SU-DHL-6 (cell line): ENCODE results near the gene COPE.

Source experiments
- H2AFZ ChIP-seq: fragments of 200-600 bp; sonication (generic); 2 replicates; pipeline ENCODE4 v1.6.1; 2014; ENCODE audit warnings: low read depth, mild to moderate bottlenecking, moderate library complexity, mixed read lengths, antibody characterized with exemption, low read length; ENCODE audit not compliant: severe bottlenecking
- H3F3A ChIP-seq: fragments of 200-600 bp; shearing (Covaris generic); 2 replicates; pipeline ENCODE4 v1.6.0; 2016; ENCODE audit warnings: antibody characterized with exemption, mild to moderate bottlenecking; ENCODE audit not compliant: insufficient read depth
- H3K27ac ChIP-seq: fragments of 200-600 bp; sonication (generic); 2 replicates; pipeline ENCODE4 v1.5.1; 2016; ENCODE audit warnings: low read depth, mild to moderate bottlenecking, low read length, moderate library complexity, mixed read lengths
- H3K27me3 ChIP-seq: fragments of 200-600 bp; sonication (generic), shearing (Covaris generic); 2 replicates; pipeline ENCODE4 v1.6.0; 2014; ENCODE audit warnings: mild to moderate bottlenecking, low read length
- H3K36me3 ChIP-seq: fragments of 200-600 bp; sonication (generic); 2 replicates; pipeline ENCODE4 v1.6.1; 2014; ENCODE audit warnings: mild to moderate bottlenecking, low read length, mixed read lengths
- H3K4me2 ChIP-seq: fragments of 300-600, 200-600 bp; shearing (Covaris generic), sonication (generic); 2 replicates; pipeline ENCODE4 v1.6.0; 2014; ENCODE audit warnings: low read length, low read depth, mild to moderate bottlenecking; ENCODE audit not compliant: poor library complexity, severe bottlenecking
- H3K4me3 ChIP-seq: fragments of 200-600 bp; sonication (generic); 2 replicates; pipeline ENCODE4 v1.5.1; 2014; ENCODE audit warnings: antibody characterized with exemption, low read length, mild to moderate bottlenecking, mixed read lengths; ENCODE audit not compliant: insufficient read depth, poor library complexity, severe bottlenecking
- H3K79me2 ChIP-seq: fragments of 200-600 bp; sonication (generic); 2 replicates; pipeline ENCODE4 v1.6.1; 2014; ENCODE audit warnings: mild to moderate bottlenecking, low read length, moderate library complexity; ENCODE audit not compliant: insufficient read depth
- H3K9ac ChIP-seq: fragments of 200-600 bp; sonication (generic); 2 replicates; pipeline ENCODE4 v1.7.0; 2014; ENCODE audit warnings: mild to moderate bottlenecking, low read length
- H3K9me2 ChIP-seq: fragments of 200-600 bp; sonication (generic); replicated peaks from 2 replicates; pipeline ENCODE4 v1.6.1; 2014; ENCODE audit warnings: low read length; ENCODE audit not compliant: insufficient read depth
- H3K9me3 ChIP-seq: fragments of 200-600 bp; sonication (generic); 2 replicates; pipeline ENCODE4 v1.6.1; 2014; ENCODE audit warnings: low read length, mixed read lengths; ENCODE audit not compliant: insufficient read depth
- H4K20me1 ChIP-seq: fragments of 200-600 bp; sonication (generic); 2 replicates; pipeline ENCODE4 v1.6.1; 2014; ENCODE audit warnings: low read depth, mild to moderate bottlenecking, antibody characterized with exemption, low read length, moderate library complexity, mixed read lengths
- EZH2phosphoT487 ChIP-seq: fragments of 200-600 bp; sonication (generic), shearing (Covaris generic); conservative IDR thresholded peaks from 2 replicates; pipeline ENCODE4 v1.6.1; 2018; ENCODE audit warnings: mild to moderate bottlenecking, antibody characterized with exemption, low read length, moderate library complexity, mixed read lengths
- TF ChIP-seq, protein P1 (sequence below): fragments of 200-600 bp; sonication (generic); IDR thresholded peaks from one replicate; pipeline ENCODE4 v1.5.1; 2017; ENCODE audit warnings: antibody characterized with exemption, mild to moderate bottlenecking, low read length, moderate library complexity; ENCODE audit not compliant: insufficient read depth, poor library complexity, severe bottlenecking

COPE gene

DNA sequence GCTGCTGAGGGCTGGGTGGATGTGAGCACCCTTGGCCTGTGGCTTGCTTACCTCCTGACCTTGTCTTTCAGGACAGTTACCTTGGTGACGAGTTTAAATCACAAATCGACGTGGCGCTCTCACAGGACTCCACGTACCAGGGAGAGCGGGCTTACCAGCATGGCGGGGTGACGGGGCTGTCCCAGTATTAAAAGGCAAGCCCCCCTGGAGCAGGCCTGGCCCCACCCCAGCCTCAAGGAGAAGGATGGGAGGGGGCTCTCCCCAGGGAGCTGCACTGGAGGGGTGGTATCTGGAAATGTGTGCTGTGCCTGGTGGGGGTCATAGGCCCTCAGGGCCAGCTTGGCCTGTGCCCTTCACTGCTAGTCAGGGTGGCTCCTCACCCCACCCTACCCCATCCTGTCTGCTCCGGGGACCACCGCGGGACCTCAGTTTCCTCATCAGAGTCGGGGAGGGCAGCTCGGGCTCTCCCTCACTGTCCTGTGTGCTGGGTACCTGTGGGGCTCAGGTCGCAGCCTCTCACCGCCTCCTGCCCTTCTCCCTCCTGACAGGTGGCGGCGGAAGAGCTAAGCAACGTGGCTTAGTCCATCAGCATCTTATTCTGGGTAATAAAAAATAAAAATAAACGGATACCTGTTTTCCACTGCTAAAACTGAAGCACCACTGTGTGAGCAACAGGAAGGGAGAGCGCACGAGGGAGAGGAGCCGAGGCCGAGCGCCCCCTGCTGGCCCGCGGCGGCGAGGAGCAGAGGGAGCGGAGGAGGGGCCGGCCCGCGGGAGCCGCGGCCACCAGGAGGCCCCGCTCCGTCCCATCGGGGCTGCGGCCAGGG, 53.0 kb downstream of the COPE start:
- Histone ChIP-seq H3K27me3 (no peaks in the 10 kb centered on the region), H4K20me1 (no peaks in the 10 kb centered on the region), H3K9me2 (no peaks in the 10 kb centered on the region), H3K9ac (no peak overlapping the region), H3K36me3 (peaks cover 4% of the 10 kb centered on the region; the same call in 1 of the 2 replicates), H3K27ac (no peak overlapping the region), H3K4me3 (no peak overlapping the region), H3K4me2 (no peak overlapping the region), H3K9me3 (no peaks in the 10 kb centered on the region), H2AFZ (no peak overlapping the region), H3F3A (no peaks in the 10 kb centered on the region), H3K79me2 (no peaks in the 10 kb centered on the region)
- no peak for TF ChIP-seq EZH2phosphoT487
- TF ChIP-seq, protein P1, sequence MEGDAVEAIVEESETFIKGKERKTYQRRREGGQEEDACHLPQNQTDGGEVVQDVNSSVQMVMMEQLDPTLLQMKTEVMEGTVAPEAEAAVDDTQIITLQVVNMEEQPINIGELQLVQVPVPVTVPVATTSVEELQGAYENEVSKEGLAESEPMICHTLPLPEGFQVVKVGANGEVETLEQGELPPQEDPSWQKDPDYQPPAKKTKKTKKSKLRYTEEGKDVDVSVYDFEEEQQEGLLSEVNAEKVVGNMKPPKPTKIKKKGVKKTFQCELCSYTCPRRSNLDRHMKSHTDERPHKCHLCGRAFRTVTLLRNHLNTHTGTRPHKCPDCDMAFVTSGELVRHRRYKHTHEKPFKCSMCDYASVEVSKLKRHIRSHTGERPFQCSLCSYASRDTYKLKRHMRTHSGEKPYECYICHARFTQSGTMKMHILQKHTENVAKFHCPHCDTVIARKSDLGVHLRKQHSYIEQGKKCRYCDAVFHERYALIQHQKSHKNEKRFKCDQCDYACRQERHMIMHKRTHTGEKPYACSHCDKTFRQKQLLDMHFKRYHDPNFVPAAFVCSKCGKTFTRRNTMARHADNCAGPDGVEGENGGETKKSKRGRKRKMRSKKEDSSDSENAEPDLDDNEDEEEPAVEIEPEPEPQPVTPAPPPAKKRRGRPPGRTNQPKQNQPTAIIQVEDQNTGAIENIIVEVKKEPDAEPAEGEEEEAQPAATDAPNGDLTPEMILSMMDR, result peak; percentile 98

DNA sequence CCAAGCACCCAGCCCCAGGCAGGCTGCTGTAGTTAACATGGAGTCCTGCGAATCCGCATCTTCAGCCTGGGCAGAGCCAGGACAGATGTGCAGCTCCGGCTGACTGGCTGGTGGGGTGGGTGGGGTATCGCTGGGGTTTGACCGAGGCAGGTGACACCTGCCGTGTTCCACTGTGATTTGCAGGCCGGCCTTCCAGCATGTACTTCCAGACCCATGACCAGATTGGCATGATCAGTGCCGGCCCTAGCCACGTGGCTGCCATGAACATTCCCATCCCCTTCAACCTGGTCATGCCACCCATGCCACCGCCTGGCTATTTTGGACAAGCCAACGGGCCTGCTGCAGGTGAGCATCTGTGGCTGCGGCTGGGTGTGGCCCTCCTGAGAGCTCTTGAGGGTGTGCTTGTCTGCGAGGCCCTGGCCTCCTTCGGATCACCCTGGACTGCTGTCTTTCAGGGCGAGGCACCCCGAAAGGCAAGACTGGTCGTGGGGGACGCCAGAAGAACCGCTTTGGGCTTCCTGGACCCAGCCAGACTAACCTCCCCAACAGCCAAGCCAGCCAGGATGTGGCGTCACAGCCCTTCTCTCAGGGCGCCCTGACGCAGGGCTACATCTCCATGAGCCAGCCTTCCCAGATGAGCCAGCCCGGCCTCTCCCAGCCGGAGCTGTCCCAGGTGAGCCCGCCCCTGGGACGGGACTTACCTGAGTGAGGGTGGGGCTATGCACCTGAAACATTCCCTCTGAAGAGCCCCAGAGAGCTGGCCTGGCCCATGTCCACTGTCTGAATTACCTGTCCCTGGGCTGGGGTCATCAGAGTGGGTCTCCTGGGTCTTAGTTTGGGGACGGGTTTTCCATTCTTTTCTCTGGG, 53.8 kb downstream of the COPE start:
- no peaks in the 10 kb centered on the region for H3K9me3 ChIP-seq
- H3F3A ChIP-seq, result no peaks in the 10 kb centered on the region
- no peak overlapping the region for H3K27ac ChIP-seq
- no peak overlapping the region for H3K4me3 ChIP-seq
- H3K79me2 ChIP-seq, result no peaks in the 10 kb centered on the region
- H3K27me3 ChIP-seq, result no peaks in the 10 kb centered on the region
- no peaks in the 10 kb centered on the region for H4K20me1 ChIP-seq
- H3K9me2 ChIP-seq, result no peaks in the 10 kb centered on the region
- no peak overlapping the region for H3K9ac ChIP-seq
- H3K36me3 ChIP-seq, result peaks cover 4% of the 10 kb centered on the region; the same call in 1 of the 2 replicates
- no peak overlapping the region for H3K4me2 ChIP-seq
- H2AFZ ChIP-seq, result no peak overlapping the region
- no peak for TF ChIP-seq EZH2phosphoT487
- TF ChIP-seq, protein P1, result no peak

DNA sequence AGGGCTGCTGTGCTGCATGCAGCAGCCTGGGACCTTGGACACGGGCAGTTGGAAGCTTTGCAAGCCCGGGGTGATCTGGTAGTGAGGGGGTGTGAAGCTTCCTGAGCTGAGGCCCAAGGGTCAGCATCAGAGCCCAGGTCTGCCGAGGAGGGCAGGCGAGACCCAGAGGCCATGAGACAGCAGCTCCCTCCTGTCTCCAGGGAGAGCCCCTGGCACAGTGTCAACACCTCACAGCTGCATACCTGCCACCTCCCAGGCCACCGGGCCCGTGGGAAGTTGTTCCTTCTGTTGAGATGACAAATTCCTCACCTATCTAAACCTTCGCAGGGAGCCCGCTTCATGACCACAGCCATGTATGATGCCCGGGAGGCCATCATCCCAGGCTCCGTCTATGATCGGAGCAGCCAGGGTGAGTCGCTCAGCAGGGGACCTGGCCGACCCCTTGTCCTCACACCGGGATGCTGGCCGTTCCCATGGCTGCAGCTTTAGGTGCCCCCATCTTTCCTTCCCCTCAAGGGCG, 55.3 kb downstream of the COPE start:
- Histone ChIP-seq H3K4me3 (no peak overlapping the region), H3K27ac (no peak overlapping the region), H3K4me2 (no peak overlapping the region), H3K79me2 (no peaks in the 10 kb centered on the region), H3K9ac (no peak overlapping the region), H3K9me3 (no peaks in the 10 kb centered on the region), H2AFZ (no peak overlapping the region), H4K20me1 (no peaks in the 10 kb centered on the region; the same call in 1 of the 2 replicates), H3K36me3 (peaks cover 4% of the 10 kb centered on the region; the same call in 1 of the 2 replicates), H3K27me3 (no peaks in the 10 kb centered on the region), H3K9me2 (no peaks in the 10 kb centered on the region), H3F3A (no peaks in the 10 kb centered on the region)
- TF ChIP-seq EZH2phosphoT487, result no peak
- TF ChIP-seq, protein P1, result no peak
